Measurements from ENCODE around the gene CDH4. TPM values are rescaled to one million over a fixed set of nuclear protein-coding genes. Genes with fewer than 3 reads are reported as not detected.

The CDH4 gene
- total and polyA plus RNA-seq, 2 of the 4 experiments (the other 2 are of a cell fraction), result 1.6 to 3.5 TPM

- Histone ChIP-seq H4K8ac (ENCODE audit: low read depth in 2 of 2, low read length in 2 of 2) (no peak overlapping the region), H3K4me3 (ENCODE audit: insufficient read depth, low read depth, low read length) (no peak overlapping the region), H2AK5ac (ENCODE audit: low read depth, low read length) (no peak overlapping the region), H3K9me1 (ENCODE audit: insufficient read depth, low read length) (no peaks in the 10 kb centered on the region; the same call in 1 of the 2 replicates), H3K18ac (ENCODE audit: low read depth, low read length) (no peak overlapping the region), H2AK9ac (replicated peaks; ENCODE audit: low read depth, low read length, poor library complexity) (no peak overlapping the region), H3K9ac (ENCODE audit: low read depth, low read length) (no peak overlapping the region), H3K27me3 (ENCODE audit: control insufficient read depth, insufficient read depth, low read length) (no peaks in the 10 kb centered on the region), H3K56ac (ENCODE audit: extremely low read depth, insufficient read depth, low read length) (no peak overlapping the region), H3K4ac (ENCODE audit: low read depth, low read length) (no peak overlapping the region), H3K14ac (replicated peaks; ENCODE audit: low read depth, low read length) (no peak overlapping the region), H4K20me1 (ENCODE audit: insufficient read depth, low read length) (no peaks in the 10 kb centered on the region), H2BK5ac (ENCODE audit: low read depth, low read length, poor library complexity, severe bottlenecking) (no peak overlapping the region), H3K36me3 (ENCODE audit: control insufficient read depth, insufficient read depth, low read length) (no peaks in the 10 kb centered on the region), H3K79me1 (ENCODE audit: low read depth in 1 of 2, low read length in 2 of 2) (no peaks in the 10 kb centered on the region), H3K4me2 (ENCODE audit: low read depth, low read length) (no peak overlapping the region), H4K91ac (ENCODE audit: insufficient read depth, low read depth, low read length) (no peak overlapping the region), H2BK15ac (ENCODE audit: low read depth, low read length) (no peak overlapping the region), H2BK20ac (ENCODE audit: low read depth, low read length) (no peak overlapping the region), H2AFZ (replicated peaks; ENCODE audit: low read length, poor library complexity) (no peak overlapping the region), H3K4me1 (ENCODE audit: control insufficient read depth, insufficient read depth, low read length) (peaks cover 2% of the 10 kb centered on the region; the same call in 1 of the 2 replicates), H2BK120ac (ENCODE audit: low read depth, low read length) (no peak overlapping the region), H3K23ac (ENCODE audit: low read depth, low read length) (no peak overlapping the region), H3K9me3 (ENCODE audit: control insufficient read depth, insufficient read depth, low read length) (no peaks in the 10 kb centered on the region), H3K27ac (ENCODE audit: insufficient read depth, low read length) (no peak overlapping the region), H4K5ac (ENCODE audit: low read depth, low read length) (no peak overlapping the region)
- POLR2A ChIA-PET (ENCODE audit: unreplicated experiment), result no interaction called here
- WGBS, 2 experiments (ENCODE audit: extremely low coverage in 2 of 2, insufficient read length in 1 of 2), result no CpG with 5 or more reads among the region's 14 CpGs
- dilution Hi-C loops (cut with HindIII; ENCODE audit: low sequenced_read_pairs, unreplicated experiment), result no loop called here
- ATAC-seq (ENCODE audit: low read depth) (no peak), DNase-seq (no peak)
- BruUV-seq (replicated peaks), result no TSS peak
- intact Hi-C loops (cut with micrococcal nuclease), result no loop called here
- CTCF ChIA-PET, result no interaction called here
- in situ Hi-C loops (cut with MboI; ENCODE audit: low sequenced_read_pairs), result no loop called here
- TF ChIP-seq MAZ (IDR thresholded peaks at IDR 0.05; ENCODE audit: borderline replicate concordance, low read depth, low read length), result no peak
- no peak for TF ChIP-seq SMC3 (IDR thresholded peaks at IDR 0.05; ENCODE audit: low read depth, low read length)
- no peak for TF ChIP-seq RCOR1 (IDR thresholded peaks at IDR 0.05; ENCODE audit: insufficient replicate concordance, low read length)
- no peak for TF ChIP-seq MAFK (IDR thresholded peaks at IDR 0.05; ENCODE audit: low read depth, low read length)
- TF ChIP-seq NFE2L2 (IDR thresholded peaks at IDR 0.05; ENCODE audit: low read depth, low read length), result no peak
- no peak for TF ChIP-seq RFX5 (IDR thresholded peaks at IDR 0.05; ENCODE audit: low read depth, low read length)
- TF ChIP-seq CEBPB (IDR thresholded peaks at IDR 0.05; ENCODE audit: low read depth, low read length), result no peak
- no peak for TF ChIP-seq CHD1 (IDR thresholded peaks at IDR 0.05; ENCODE audit: low read depth, low read length)
- TF ChIP-seq BHLHE40 (IDR thresholded peaks at IDR 0.05; ENCODE audit: low read depth, low read length), result no peak
- TF ChIP-seq MXI1 (IDR thresholded peaks at IDR 0.05; ENCODE audit: borderline replicate concordance, low read depth, low read length), result no peak
- TF ChIP-seq POLR2A (IDR thresholded peaks at IDR 0.05; ENCODE audit: low read depth, low read length), result no peak
- no peak for TF ChIP-seq RAD21 (IDR thresholded peaks at IDR 0.05; ENCODE audit: low read length)
- TF ChIP-seq CTCF (conservative IDR thresholded peaks at IDR 0.05; ENCODE audit: low read depth, low read length), result no peak
- no peak for TF ChIP-seq FOS (IDR thresholded peaks at IDR 0.05; ENCODE audit: low read depth, low read length)
- TF ChIP-seq, protein P1, sequence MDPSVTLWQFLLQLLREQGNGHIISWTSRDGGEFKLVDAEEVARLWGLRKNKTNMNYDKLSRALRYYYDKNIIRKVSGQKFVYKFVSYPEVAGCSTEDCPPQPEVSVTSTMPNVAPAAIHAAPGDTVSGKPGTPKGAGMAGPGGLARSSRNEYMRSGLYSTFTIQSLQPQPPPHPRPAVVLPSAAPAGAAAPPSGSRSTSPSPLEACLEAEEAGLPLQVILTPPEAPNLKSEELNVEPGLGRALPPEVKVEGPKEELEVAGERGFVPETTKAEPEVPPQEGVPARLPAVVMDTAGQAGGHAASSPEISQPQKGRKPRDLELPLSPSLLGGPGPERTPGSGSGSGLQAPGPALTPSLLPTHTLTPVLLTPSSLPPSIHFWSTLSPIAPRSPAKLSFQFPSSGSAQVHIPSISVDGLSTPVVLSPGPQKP (IDR thresholded peaks at IDR 0.05; ENCODE audit: borderline replicate concordance, low read depth, low read length), result no peak
- TF ChIP-seq, protein P2, sequence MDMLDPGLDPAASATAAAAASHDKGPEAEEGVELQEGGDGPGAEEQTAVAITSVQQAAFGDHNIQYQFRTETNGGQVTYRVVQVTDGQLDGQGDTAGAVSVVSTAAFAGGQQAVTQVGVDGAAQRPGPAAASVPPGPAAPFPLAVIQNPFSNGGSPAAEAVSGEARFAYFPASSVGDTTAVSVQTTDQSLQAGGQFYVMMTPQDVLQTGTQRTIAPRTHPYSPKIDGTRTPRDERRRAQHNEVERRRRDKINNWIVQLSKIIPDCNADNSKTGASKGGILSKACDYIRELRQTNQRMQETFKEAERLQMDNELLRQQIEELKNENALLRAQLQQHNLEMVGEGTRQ (IDR thresholded peaks at IDR 0.05; ENCODE audit: low read depth, low read length), result no peak
These were observed 263.9 kb downstream of the CDH4 start for GRCh38 chr20:61515922-61516321.

All from IMR-90 (cell line).